HepG2 (cell line): Measurements from ENCODE around the gene RPTOR. TPM values are rescaled to one million over a fixed set of nuclear protein-coding genes. Genes with fewer than 3 reads are reported as not detected.
A peak's percentile ranks its signal among the peaks of the same experiment; 100 is the strongest.

Source experiments
- ATAC-seq: fragments of 200-7000 bp; cut with Tn5 transposase; 3 replicates; pipeline ENCODE4 v1.9.1; 2020; ENCODE audit warnings: mild to moderate bottlenecking, moderate library complexity
- BruUV-seq: library from RNA; stranded (reverse); fragments of 400-500 nt; replicated peaks from 2 replicates; lab custom pipeline; 2021; lab: Mats Ljungman, UMichigan
- CTCF ChIA-PET: fragments of 300-600 bp; formaldehyde crosslinking; extraction: SDS; loops from one replicate; lab custom pipeline; 2021; ENCODE audit warnings: low total read pairs, inconsistent platforms, low intra/inter-chr PET ratio; lab: Yijun Ruan, JAX
- POLR2A ChIA-PET: fragments of 350-600 bp; sonication (Branson Sonifier 250); formaldehyde crosslinking; loops from one replicate; lab custom pipeline; 2020; ENCODE audit warnings: antibody characterized with exemption, inconsistent platforms; lab: Yijun Ruan, JAX
- DNase-seq: peaks from one replicate; pipeline ENCODE4 v3.0.0-alpha.2; 2015; ENCODE audit warnings: low spot score
- FAIRE-seq: peaks from 3 replicates; lab custom pipeline; 2011; peaks lifted over from hg19 to GRCh38; lab: Jason Lieb, UNC
- H2AFZ ChIP-seq: one replicate; pipeline ENCODE4 v1.6.1; 2011; ENCODE audit warnings: low read length, inconsistent platforms
- H3K27ac ChIP-seq: fragments of 300-600 bp; 3 replicates; pipeline ENCODE4 v1.8.0; 2011; ENCODE audit warnings: mixed run types, mild to moderate bottlenecking, mixed read lengths, low read length, inconsistent platforms; ENCODE audit not compliant: insufficient read depth; ENCODE audit errors: extremely low read length
- H3K27me3 ChIP-seq, 2 experiments: fragments of 200-600 bp in 1 of 2; 2 replicates in 1 of 2; 3 replicates in 1 of 2; pipeline versions ENCODE4 v1.6.0 to v1.8.0; 2011; ENCODE audit warnings: low read length in 2 of 2, mild to moderate bottlenecking in 2 of 2, moderate library complexity in 2 of 2, inconsistent platforms in 1 of 2; ENCODE audit not compliant: insufficient read depth in 2 of 2, control insufficient read depth in 1 of 2
- H3K36me3 ChIP-seq, 2 experiments: fragments of 200-600 bp in 1 of 2; replicated peaks in 1 of 2; 2 replicates in 1 of 2; 3 replicates in 1 of 2; pipeline versions ENCODE4 v1.5.1 to v1.8.0; 2011; ENCODE audit warnings: low read length in 2 of 2, inconsistent platforms in 1 of 2; ENCODE audit not compliant: insufficient read depth in 2 of 2, control insufficient read depth in 1 of 2
- H3K4me1 ChIP-seq: 2 replicates; pipeline ENCODE4 v1.5.1; 2012; ENCODE audit warnings: low read length, inconsistent platforms; ENCODE audit not compliant: insufficient read depth
- H3K4me2 ChIP-seq: 2 replicates; pipeline ENCODE4 v1.6.0; 2011; ENCODE audit warnings: low read depth, low read length, inconsistent platforms
- H3K4me3 ChIP-seq, 3 experiments: fragments of 200-600 bp in 1 of 3; sonication (generic), shearing (Covaris generic) in 1 of 3; replicated peaks in 1 of 3; 2 replicates each; pipeline ENCODE4 v1.5.1; 2011 to 2016; ENCODE audit warnings: low read length in 3 of 3, inconsistent platforms in 2 of 3, low read depth in 2 of 3, mild to moderate bottlenecking in 2 of 3, control low read depth in 1 of 3, mixed read lengths in 1 of 3; ENCODE audit not compliant: insufficient read depth in 1 of 3
- H3K79me2 ChIP-seq: one replicate; pipeline ENCODE4 v1.6.1; 2011; ENCODE audit warnings: low read length, inconsistent platforms; ENCODE audit not compliant: insufficient read depth
- H3K9ac ChIP-seq: 2 replicates; pipeline ENCODE4 v1.6.0; 2011; ENCODE audit warnings: mild to moderate bottlenecking, low read depth, low read length, inconsistent platforms; ENCODE audit not compliant: insufficient read depth
- H3K9me3 ChIP-seq: 2 replicates; pipeline ENCODE4 v1.5.1; 2012; ENCODE audit warnings: mild to moderate bottlenecking, low read length
- H4K20me1 ChIP-seq: 2 replicates; pipeline ENCODE4 v1.6.0; 2011; ENCODE audit warnings: inconsistent platforms, mild to moderate bottlenecking, low read length, moderate library complexity; ENCODE audit not compliant: insufficient read depth
- AHR ChIP-seq: IDR thresholded peaks from 2 replicates; pipeline ENCODE4 v1.6.1; 2018; ENCODE audit warnings: missing genetic modification reagents, missing compliant biosample characterization
- CBX1 ChIP-seq: IDR thresholded peaks from one replicate; pipeline ENCODE4 v1.6.1; 2016; ENCODE audit warnings: antibody characterized with exemption, low read depth
- GATAD2A ChIP-seq: IDR thresholded peaks from 2 replicates; pipeline ENCODE4 v1.6.1; 2016
- MIER3 ChIP-seq: IDR thresholded peaks from 2 replicates; pipeline ENCODE4 v1.6.1; 2016; ENCODE audit warnings: missing compliant biosample characterization, borderline replicate concordance
- NFATC3 ChIP-seq: sonication (generic); formaldehyde crosslinking; IDR thresholded peaks from 2 replicates; pipeline ENCODE4 v1.5.1; 2020; ENCODE audit warnings: mild to moderate bottlenecking, missing genetic modification reagents
- NFE2L1 ChIP-seq: sonication (generic); formaldehyde crosslinking; IDR thresholded peaks from 2 replicates; pipeline ENCODE4 v1.4.0; 2020; ENCODE audit warnings: missing genetic modification reagents, mild to moderate bottlenecking, borderline replicate concordance
- NRL ChIP-seq: sonication (generic); formaldehyde crosslinking; IDR thresholded peaks from 2 replicates; pipeline ENCODE4 v1.5.0; 2020; ENCODE audit warnings: missing genetic modification reagents, mild to moderate bottlenecking, moderate library complexity, borderline replicate concordance
- SP2 ChIP-seq: sonication (generic); formaldehyde crosslinking; IDR thresholded peaks from 2 replicates; pipeline ENCODE4 v1.5.1; 2020; ENCODE audit warnings: mild to moderate bottlenecking, missing genetic modification reagents
- ZNF274 ChIP-seq: sonication (generic); formaldehyde crosslinking; IDR thresholded peaks from 2 replicates; pipeline ENCODE4 v1.5.1; 2020; ENCODE audit warnings: mild to moderate bottlenecking, missing genetic modification reagents
- ZSCAN30 ChIP-seq: sonication (generic); formaldehyde crosslinking; IDR thresholded peaks from 2 replicates; pipeline ENCODE4 v1.5.0; 2020; ENCODE audit warnings: mild to moderate bottlenecking, missing genetic modification reagents
- WGBS: methylation state at CpG from one replicate; pipeline ENCODE4 v1.1.6; 2017; ENCODE audit warnings: low lambda C conversion rate; 5-methylcytosine and 5-hydroxymethylcytosine counted together
- in situ Hi-C: cut with HindIII; loops from 2 replicates; pipeline ENCODE4 v1.10.0; 2017; ENCODE audit warnings: low pct_unique_long_range_greater_than_20kb; ENCODE audit not compliant: extremely low pct_ligation_motif_present
- intact Hi-C: fragments of 100-400 bp; cut with micrococcal nuclease; formaldehyde crosslinking; loops from one replicate; pipeline ENCODE4 v1.10.0; 2022; ENCODE audit not compliant: unreplicated experiment
- polyA plus RNA-seq, 8 experiments: library from polyadenylated mRNA; depleted of rRNA in 3 of 8; stranded (reverse) in 7 of 8; unstranded in 1 of 8; fragments of >200 nt; fragmentation: Illumina TruSeq in 4 of 8; extraction: Trizol in 4 of 8; gene quantifications; 2 replicates each; pipeline versions ENCODE4 v1.2.1 to v1.2.3, GENCODE V29; 2011 to 2016; ENCODE audit warnings: low read depth in 4 of 8, missing spikeins in 1 of 8, mixed read lengths in 1 of 8; ENCODE audit not compliant: insufficient read depth in 1 of 8
- total RNA-seq, 5 experiments: library from RNA; depleted of rRNA; stranded (reverse); fragments of >200 nt; fragmentation: Illumina TruSeq; extraction: Trizol; gene quantifications; 2 replicates each; pipeline ENCODE4 v1.2.3, GENCODE V29; 2016; ENCODE audit warnings: low read depth in 1 of 5
- TF ChIP-seq, protein P1 (sequence below): sonication (generic); formaldehyde crosslinking; IDR thresholded peaks from 2 replicates; pipeline ENCODE4 v1.8.1; 2023; ENCODE audit warnings: mild to moderate bottlenecking, inconsistent platforms, moderate library complexity, missing genetic modification reagents, borderline replicate concordance
- TF ChIP-seq, protein P2 (sequence below): sonication (generic); formaldehyde crosslinking; conservative IDR thresholded peaks from 2 replicates; pipeline ENCODE4 v1.4.0; 2020; ENCODE audit warnings: missing genetic modification reagents
- TF ChIP-seq, protein P3 (sequence below): sonication (generic); formaldehyde crosslinking; IDR thresholded peaks from 2 replicates; pipeline ENCODE4 v1.9.0; 2021; ENCODE audit warnings: missing genetic modification reagents, mild to moderate bottlenecking, borderline replicate concordance
- TF ChIP-seq, protein P4 (sequence below): IDR thresholded peaks from 2 replicates; pipeline ENCODE4 v1.6.1; 2012; ENCODE audit warnings: inconsistent platforms
- TF ChIP-seq, protein P5 (sequence below): sonication (generic); formaldehyde crosslinking; IDR thresholded peaks from 2 replicates; pipeline ENCODE4 v1.5.1; 2020; ENCODE audit warnings: missing genetic modification reagents, mild to moderate bottlenecking, borderline replicate concordance

Gene RPTOR
- total and polyA plus RNA-seq, 2 of the 13 experiments (the other 11 are each of a cell fraction or from before 2014, with no cell fraction given): 6.6 to 25.3 TPM

DNA sequence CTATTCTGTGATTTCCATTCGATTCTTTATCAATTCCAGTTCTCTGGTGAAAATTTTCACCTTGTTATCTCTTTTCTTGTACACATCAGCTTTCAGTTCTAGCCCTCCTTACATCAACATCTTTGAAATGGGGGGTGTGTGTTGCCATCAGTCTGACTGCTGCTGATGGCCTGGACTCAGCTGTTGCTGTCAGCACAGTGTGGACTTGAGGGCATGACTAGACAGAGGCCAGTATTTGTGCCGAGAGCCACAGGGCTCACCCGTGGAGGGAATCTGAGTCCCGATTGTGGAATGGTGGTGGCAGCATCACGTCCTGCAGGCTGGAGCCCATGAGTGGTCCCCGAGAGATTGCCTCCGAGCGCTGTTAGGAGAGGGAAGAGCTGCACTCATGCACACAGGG lies 114.2 kb downstream of the RPTOR start (continued):
- TF ChIP-seq, protein P1, sequence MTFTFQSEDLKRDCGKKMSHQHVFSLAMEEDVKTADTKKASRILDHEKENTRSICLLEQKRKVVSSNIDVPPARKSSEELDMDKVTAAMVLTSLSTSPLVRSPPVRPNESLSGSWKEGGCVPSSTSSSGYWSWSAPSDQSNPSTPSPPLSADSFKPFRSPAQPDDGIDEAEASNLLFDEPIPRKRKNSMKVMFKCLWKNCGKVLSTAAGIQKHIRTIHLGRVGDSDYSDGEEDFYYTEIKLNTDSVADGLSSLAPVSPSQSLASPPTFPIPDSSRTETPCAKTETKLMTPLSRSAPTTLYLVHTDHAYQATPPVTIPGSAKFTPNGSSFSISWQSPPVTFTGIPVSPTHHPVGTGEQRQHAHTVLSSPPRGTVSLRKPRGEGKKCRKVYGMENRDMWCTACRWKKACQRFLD (CRISPR knock-in tag): no peak
- 0 out of 2 replicates have a peak, but pooled peaks have one; percentile 28 for TF ChIP-seq NRL
- TF ChIP-seq GATAD2A (CRISPR knock-in tag): no peak

DNA sequence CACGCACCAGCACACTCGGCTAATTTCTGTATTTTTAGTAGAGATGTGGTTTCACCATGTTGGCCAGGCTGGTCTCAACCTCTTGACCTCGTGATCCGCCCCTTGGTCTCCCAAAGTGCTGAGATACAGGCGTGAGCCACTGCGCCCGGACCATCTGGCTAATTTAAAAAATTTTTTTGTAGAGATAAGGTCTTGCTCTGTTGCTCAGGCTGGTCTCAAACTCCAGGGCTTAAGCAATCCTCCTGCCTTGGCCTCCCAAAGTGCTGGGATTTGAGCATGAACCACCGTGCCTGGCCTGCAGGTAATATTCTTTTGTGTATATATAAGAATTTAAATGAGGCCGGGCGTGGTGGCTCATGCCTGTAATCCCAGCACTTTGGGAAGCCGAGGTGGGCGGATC lies 115.0 kb downstream of the RPTOR start:
- POLR2A ChIA-PET: no interaction called here
- H3K4me2 ChIP-seq: no peak overlapping the region
- CTCF ChIA-PET: no interaction called here
- no peaks in the 10 kb centered on the region; a peak in 1 of 5 replicates for H3K36me3 ChIP-seq
- H3K27ac ChIP-seq: no peak overlapping the region
- H4K20me1 ChIP-seq: no peaks in the 10 kb centered on the region; the same call in 1 of the 2 replicates
- in situ Hi-C loops: no loop called here
- no peaks in the 10 kb centered on the region for H3K9me3 ChIP-seq
- BruUV-seq: no TSS peak
- no peak overlapping the region for H3K9ac ChIP-seq
- H2AFZ ChIP-seq: no peak overlapping the region
- H3K79me2 ChIP-seq: peaks cover 78% of the 10 kb centered on the region
- WGBS: 97% methylated on average over 12 of the region's 12 CpGs
- no peaks in the 10 kb centered on the region for H3K27me3 ChIP-seq
- DNase-seq (no peak), FAIRE-seq (no peak), ATAC-seq (no peak)
- H3K4me3 ChIP-seq: no peak overlapping the region
- intact Hi-C loops: no loop called here
- H3K4me1 ChIP-seq: peaks cover 79% of the 10 kb centered on the region
- no peak for TF ChIP-seq ZSCAN30
- TF ChIP-seq, protein P2, sequence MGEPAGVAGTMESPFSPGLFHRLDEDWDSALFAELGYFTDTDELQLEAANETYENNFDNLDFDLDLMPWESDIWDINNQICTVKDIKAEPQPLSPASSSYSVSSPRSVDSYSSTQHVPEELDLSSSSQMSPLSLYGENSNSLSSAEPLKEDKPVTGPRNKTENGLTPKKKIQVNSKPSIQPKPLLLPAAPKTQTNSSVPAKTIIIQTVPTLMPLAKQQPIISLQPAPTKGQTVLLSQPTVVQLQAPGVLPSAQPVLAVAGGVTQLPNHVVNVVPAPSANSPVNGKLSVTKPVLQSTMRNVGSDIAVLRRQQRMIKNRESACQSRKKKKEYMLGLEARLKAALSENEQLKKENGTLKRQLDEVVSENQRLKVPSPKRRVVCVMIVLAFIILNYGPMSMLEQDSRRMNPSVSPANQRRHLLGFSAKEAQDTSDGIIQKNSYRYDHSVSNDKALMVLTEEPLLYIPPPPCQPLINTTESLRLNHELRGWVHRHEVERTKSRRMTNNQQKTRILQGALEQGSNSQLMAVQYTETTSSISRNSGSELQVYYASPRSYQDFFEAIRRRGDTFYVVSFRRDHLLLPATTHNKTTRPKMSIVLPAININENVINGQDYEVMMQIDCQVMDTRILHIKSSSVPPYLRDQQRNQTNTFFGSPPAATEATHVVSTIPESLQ (CRISPR knock-in tag): no peak
- no peak for TF ChIP-seq AHR (CRISPR knock-in tag)
- TF ChIP-seq CBX1: no peak
- TF ChIP-seq, protein P3, sequence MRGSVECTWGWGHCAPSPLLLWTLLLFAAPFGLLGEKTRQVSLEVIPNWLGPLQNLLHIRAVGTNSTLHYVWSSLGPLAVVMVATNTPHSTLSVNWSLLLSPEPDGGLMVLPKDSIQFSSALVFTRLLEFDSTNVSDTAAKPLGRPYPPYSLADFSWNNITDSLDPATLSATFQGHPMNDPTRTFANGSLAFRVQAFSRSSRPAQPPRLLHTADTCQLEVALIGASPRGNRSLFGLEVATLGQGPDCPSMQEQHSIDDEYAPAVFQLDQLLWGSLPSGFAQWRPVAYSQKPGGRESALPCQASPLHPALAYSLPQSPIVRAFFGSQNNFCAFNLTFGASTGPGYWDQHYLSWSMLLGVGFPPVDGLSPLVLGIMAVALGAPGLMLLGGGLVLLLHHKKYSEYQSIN (CRISPR knock-in tag): no peak
- TF ChIP-seq, protein P4, sequence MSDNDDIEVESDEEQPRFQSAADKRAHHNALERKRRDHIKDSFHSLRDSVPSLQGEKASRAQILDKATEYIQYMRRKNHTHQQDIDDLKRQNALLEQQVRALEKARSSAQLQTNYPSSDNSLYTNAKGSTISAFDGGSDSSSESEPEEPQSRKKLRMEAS: no peak
- TF ChIP-seq NFE2L1 (CRISPR knock-in tag): no peak
- TF ChIP-seq, protein P5, sequence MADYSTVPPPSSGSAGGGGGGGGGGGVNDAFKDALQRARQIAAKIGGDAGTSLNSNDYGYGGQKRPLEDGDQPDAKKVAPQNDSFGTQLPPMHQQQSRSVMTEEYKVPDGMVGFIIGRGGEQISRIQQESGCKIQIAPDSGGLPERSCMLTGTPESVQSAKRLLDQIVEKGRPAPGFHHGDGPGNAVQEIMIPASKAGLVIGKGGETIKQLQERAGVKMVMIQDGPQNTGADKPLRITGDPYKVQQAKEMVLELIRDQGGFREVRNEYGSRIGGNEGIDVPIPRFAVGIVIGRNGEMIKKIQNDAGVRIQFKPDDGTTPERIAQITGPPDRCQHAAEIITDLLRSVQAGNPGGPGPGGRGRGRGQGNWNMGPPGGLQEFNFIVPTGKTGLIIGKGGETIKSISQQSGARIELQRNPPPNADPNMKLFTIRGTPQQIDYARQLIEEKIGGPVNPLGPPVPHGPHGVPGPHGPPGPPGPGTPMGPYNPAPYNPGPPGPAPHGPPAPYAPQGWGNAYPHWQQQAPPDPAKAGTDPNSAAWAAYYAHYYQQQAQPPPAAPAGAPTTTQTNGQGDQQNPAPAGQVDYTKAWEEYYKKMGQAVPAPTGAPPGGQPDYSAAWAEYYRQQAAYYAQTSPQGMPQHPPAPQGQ: no peak
- TF ChIP-seq SP2 (CRISPR knock-in tag): no peak
- TF ChIP-seq NFATC3 (CRISPR knock-in tag): no peak
- TF ChIP-seq MIER3: no peak
- no peak for TF ChIP-seq ZNF274 (CRISPR knock-in tag)
